ENCODE results near the gene PPEF2.

The PPEF2 gene

GRCh38 chr4:75822416-75822815 is 79.8 kb downstream of the PPEF2 start:
- no peak for DNase-seq (ENCODE audit: low spot score)

GRCh38 chr4:75821966-75822365 is 80.3 kb downstream of the PPEF2 start:
- TF ChIP-seq CTCF (IDR thresholded peaks at IDR 0.05) = no peak
- Histone ChIP-seq H3K27ac (no peak overlapping the region), H3K4me3 (no peak overlapping the region)
- DNase-seq (ENCODE audit: low spot score) = no peak

More at GRCh38 chr4:75822416-75822815, 79.8 kb downstream of the PPEF2 start:
- TF ChIP-seq CTCF (IDR thresholded peaks at IDR 0.05) = no peak
- H3K4me3 ChIP-seq = no peak overlapping the region
- H3K27ac ChIP-seq = no peak overlapping the region

GRCh38 chr4:75821216-75821615 is 81.0 kb downstream of the PPEF2 start:
- Histone ChIP-seq H3K4me3 (no peak overlapping the region), H3K27ac (no peak overlapping the region)
- TF ChIP-seq CTCF (IDR thresholded peaks at IDR 0.05) = no peak
- no peak for DNase-seq (ENCODE audit: low spot score)

GRCh38 chr4:75820676-75821075 is 81.6 kb downstream of the PPEF2 start:
- Histone ChIP-seq H3K27ac (no peak overlapping the region), H3K4me3 (no peak overlapping the region)
- no peak for TF ChIP-seq CTCF (IDR thresholded peaks at IDR 0.05)
- no peak for DNase-seq (ENCODE audit: low spot score)

- no peak overlapping the region for H3K4me3 ChIP-seq
- DNase-seq (ENCODE audit: low spot score) = no peak
- TF ChIP-seq CTCF (IDR thresholded peaks at IDR 0.05) = no peak
- no peak overlapping the region for H3K27ac ChIP-seq
Measured at GRCh38 chr4:75820197-75820596, 82.1 kb downstream of the PPEF2 start.

- TF ChIP-seq CTCF (IDR thresholded peaks at IDR 0.05) = no peak
- Histone ChIP-seq H3K27ac (no peak overlapping the region), H3K4me3 (no peak overlapping the region)
- DNase-seq (ENCODE audit: low spot score) = no peak
Measured at GRCh38 chr4:75819121-75819520, 83.1 kb downstream of the PPEF2 start.

GRCh38 chr4:75817901-75818300 is 84.4 kb downstream of the PPEF2 start:
- no peak for TF ChIP-seq CTCF (IDR thresholded peaks at IDR 0.05)

More at GRCh38 chr4:75817901-75818300, 84.4 kb downstream of the PPEF2 start:
- Histone ChIP-seq H3K27ac (no peak overlapping the region), H3K4me3 (no peak overlapping the region)
- DNase-seq (ENCODE audit: low spot score) = no peak

All from coronary artery (tissue), 2 donors.